ENCODE data around the gene GMDS. TPM values are rescaled to one million over a fixed set of nuclear protein-coding genes. Genes with fewer than 3 reads are reported as not detected.
A peak's percentile ranks its signal among the peaks of the same experiment; 100 is the strongest.

Gene GMDS
- total and polyA plus RNA-seq, 2 of the 13 experiments (the other 11 are each of a cell fraction or from before 2014, with no cell fraction given), result 64.4 to 112 TPM

- no peak for TF ChIP-seq BRF2 (CRISPR knock-in tag; IDR thresholded peaks at IDR 0.05)
- TF ChIP-seq KLF16 (CRISPR knock-in tag; IDR thresholded peaks at IDR 0.05), result 0 out of 4 replicates have a peak, but pooled peaks of 1 of the 2 experiments have one; percentile 28
- TF ChIP-seq MAX (IDR thresholded peaks at IDR 0.05), result peak; percentile 52; the same call in 1 of the 2 replicates
- peak; percentile 37; the same call in 1 of the 2 replicates for TF ChIP-seq NAIF1 (CRISPR knock-in tag; IDR thresholded peaks at IDR 0.05; ENCODE audit: borderline replicate concordance)
- TF ChIP-seq KMT2A (CRISPR knock-in tag; IDR thresholded peaks at IDR 0.05), result peak; percentile 30; the same call in 1 of the 2 replicates
- TF ChIP-seq RORA (CRISPR knock-in tag; IDR thresholded peaks at IDR 0.05), result no peak
- no peak for TF ChIP-seq ZNF235 (CRISPR knock-in tag; IDR thresholded peaks at IDR 0.05; ENCODE audit: borderline replicate concordance)
- TF ChIP-seq ZNF644 (CRISPR knock-in tag; IDR thresholded peaks at IDR 0.05; ENCODE audit: low read depth), result no peak
- TF ChIP-seq ZNF619 (CRISPR knock-in tag; IDR thresholded peaks at IDR 0.05), result no peak
- TF ChIP-seq, protein P1, sequence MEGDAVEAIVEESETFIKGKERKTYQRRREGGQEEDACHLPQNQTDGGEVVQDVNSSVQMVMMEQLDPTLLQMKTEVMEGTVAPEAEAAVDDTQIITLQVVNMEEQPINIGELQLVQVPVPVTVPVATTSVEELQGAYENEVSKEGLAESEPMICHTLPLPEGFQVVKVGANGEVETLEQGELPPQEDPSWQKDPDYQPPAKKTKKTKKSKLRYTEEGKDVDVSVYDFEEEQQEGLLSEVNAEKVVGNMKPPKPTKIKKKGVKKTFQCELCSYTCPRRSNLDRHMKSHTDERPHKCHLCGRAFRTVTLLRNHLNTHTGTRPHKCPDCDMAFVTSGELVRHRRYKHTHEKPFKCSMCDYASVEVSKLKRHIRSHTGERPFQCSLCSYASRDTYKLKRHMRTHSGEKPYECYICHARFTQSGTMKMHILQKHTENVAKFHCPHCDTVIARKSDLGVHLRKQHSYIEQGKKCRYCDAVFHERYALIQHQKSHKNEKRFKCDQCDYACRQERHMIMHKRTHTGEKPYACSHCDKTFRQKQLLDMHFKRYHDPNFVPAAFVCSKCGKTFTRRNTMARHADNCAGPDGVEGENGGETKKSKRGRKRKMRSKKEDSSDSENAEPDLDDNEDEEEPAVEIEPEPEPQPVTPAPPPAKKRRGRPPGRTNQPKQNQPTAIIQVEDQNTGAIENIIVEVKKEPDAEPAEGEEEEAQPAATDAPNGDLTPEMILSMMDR (CRISPR knock-in tag; IDR thresholded peaks at IDR 0.05), result peak; percentile 7; the same call in 1 of the 2 replicates
- no peak for TF ChIP-seq CREB1 (IDR thresholded peaks at IDR 0.05)
- TF ChIP-seq CREB1 (CRISPR knock-in tag; IDR thresholded peaks at IDR 0.05), result no peak
- TF ChIP-seq MAFF (IDR thresholded peaks at IDR 0.05; ENCODE audit: low read depth, low read length), result no peak
- TF ChIP-seq SNAPC4 (CRISPR knock-in tag; IDR thresholded peaks at IDR 0.05), result 0 out of 2 replicates have a peak, but pooled peaks have one; percentile 28
- no peak; the same call in 1 of the 2 replicates for TF ChIP-seq ZNF776 (CRISPR knock-in tag; IDR thresholded peaks at IDR 0.05)
- TF ChIP-seq IKZF4 (CRISPR knock-in tag; IDR thresholded peaks at IDR 0.05; ENCODE audit: borderline replicate concordance, low read depth, not compliant biosample characterization), result no peak
- TF ChIP-seq HDAC1 (CRISPR knock-in tag; IDR thresholded peaks at IDR 0.05), result peak; percentile 54; the same call in 1 of the 2 replicates
- no peak; the same call in 1 of the 2 replicates for TF ChIP-seq ZNF703 (CRISPR knock-in tag; IDR thresholded peaks at IDR 0.05; ENCODE audit: borderline replicate concordance)
- TF ChIP-seq RFXAP (CRISPR knock-in tag; IDR thresholded peaks at IDR 0.05; ENCODE audit: borderline replicate concordance), result no peak
- TF ChIP-seq SYNCRIP (IDR thresholded peaks at IDR 0.05; ENCODE audit: insufficient read depth, low read depth, low read length), result no peak
- no peak for TF ChIP-seq ZNF274 (CRISPR knock-in tag; IDR thresholded peaks at IDR 0.05)
- peak; percentile 55; the same call in 1 of the 2 replicates for TF ChIP-seq KDM5B (CRISPR knock-in tag; IDR thresholded peaks at IDR 0.05; ENCODE audit: borderline replicate concordance)
Observed at GRCh38 chr6:1607516-1608221, 637.7 kb downstream of the GMDS start (continued).
